DND-41 (cell line): ENCODE measurements around the gene COL25A1.

ENCODE experiments used
- ATAC-seq: fragments of 200-7000 bp; cut with Tn5 transposase; 3 replicates; pipeline ENCODE4 v1.9.1; 2021; ENCODE audit warnings: low read depth; ENCODE audit not compliant: insufficient read depth
- DNase-seq: peaks from one replicate; pipeline ENCODE4 v3.0.0-alpha.2; 2020
- H2AFZ ChIP-seq: 2 replicates; pipeline ENCODE4 v1.6.0; 2012; ENCODE audit warnings: low read depth, low read length
- H3K27ac ChIP-seq: 2 replicates; pipeline ENCODE4 v1.5.1; 2012; ENCODE audit warnings: low read length, inconsistent platforms
- H3K27me3 ChIP-seq: fragments of 200-600 bp; sonication (generic); 2 replicates; pipeline ENCODE4 v1.6.0; 2012; ENCODE audit warnings: low read length, mild to moderate bottlenecking, inconsistent platforms; ENCODE audit not compliant: insufficient read depth, poor library complexity
- H3K36me3 ChIP-seq: 2 replicates; pipeline ENCODE4 v1.5.1; 2012; ENCODE audit warnings: low read length, inconsistent platforms; ENCODE audit not compliant: insufficient read depth
- H3K4me1 ChIP-seq: 2 replicates; pipeline ENCODE4 v1.5.1; 2012; ENCODE audit warnings: mild to moderate bottlenecking, low read length; ENCODE audit not compliant: insufficient read depth
- H3K4me2 ChIP-seq: 2 replicates; pipeline ENCODE4 v1.6.0; 2012; ENCODE audit warnings: mild to moderate bottlenecking, moderate library complexity, low read length, inconsistent platforms; ENCODE audit not compliant: insufficient read depth
- H3K4me3 ChIP-seq, 2 experiments: fragments of 200-600 bp in 1 of 2; shearing (Covaris generic) in 1 of 2; 2 replicates each; pipeline ENCODE4 v1.5.1; 2012 to 2016; ENCODE audit warnings: inconsistent platforms in 2 of 2, low read length in 2 of 2, mild to moderate bottlenecking in 2 of 2, low read depth in 1 of 2, moderate library complexity in 1 of 2
- H3K79me2 ChIP-seq: 2 replicates; pipeline ENCODE4 v1.6.0; 2012; ENCODE audit warnings: low read length, inconsistent platforms; ENCODE audit not compliant: insufficient read depth
- H3K9ac ChIP-seq: 2 replicates; pipeline ENCODE4 v1.6.0; 2012; ENCODE audit warnings: low read depth, mild to moderate bottlenecking, inconsistent platforms, low read length, moderate library complexity
- H3K9me3 ChIP-seq: 2 replicates; pipeline ENCODE4 v1.5.1; 2012; ENCODE audit warnings: low read length, moderate library complexity, mild to moderate bottlenecking, inconsistent platforms; ENCODE audit not compliant: insufficient read depth, severe bottlenecking
- H4K20me1 ChIP-seq: 2 replicates; pipeline ENCODE4 v1.6.0; 2012; ENCODE audit warnings: low read length; ENCODE audit not compliant: insufficient read depth
- EZH2 ChIP-seq: IDR thresholded peaks from 3 replicates; pipeline ENCODE4 v1.6.1; 2012; ENCODE audit warnings: borderline replicate concordance, low read depth, mild to moderate bottlenecking, moderate library complexity, low read length, inconsistent platforms; ENCODE audit not compliant: severe bottlenecking
- TF ChIP-seq, protein P1 (sequence below): IDR thresholded peaks from 2 replicates; pipeline ENCODE4 v1.5.1; 2012; ENCODE audit warnings: borderline replicate concordance, low read length, moderate library complexity, mild to moderate bottlenecking; ENCODE audit not compliant: poor library complexity, severe bottlenecking; ENCODE audit errors: extremely low read depth

COL25A1 gene

DNA sequence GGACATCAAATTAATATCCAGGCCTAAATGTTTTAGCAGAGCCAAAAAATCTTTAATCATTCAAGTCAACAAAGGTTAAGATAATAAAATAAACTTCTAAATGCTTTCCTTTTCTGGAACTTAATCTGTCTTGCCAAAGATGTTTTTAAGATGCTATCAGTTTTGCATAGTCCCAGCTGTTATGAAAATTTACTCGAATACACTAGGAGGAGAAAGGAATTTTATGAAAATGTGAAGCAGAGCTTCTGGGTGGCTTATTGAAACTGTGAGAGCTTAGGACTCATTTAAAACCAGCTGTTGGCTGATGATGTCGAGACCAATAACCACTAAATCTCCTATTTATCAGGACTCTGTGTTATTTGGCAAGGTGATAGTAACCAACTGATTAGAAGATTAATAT is 337.4 kb downstream of the COL25A1 start:
- DNase-seq (no peak), ATAC-seq (no peak)
- Histone ChIP-seq H2AFZ (no peak overlapping the region), H3K4me1 (no peaks in the 10 kb centered on the region), H3K27me3 (no peaks in the 10 kb centered on the region), H4K20me1 (no peaks in the 10 kb centered on the region), H3K4me2 (no peak overlapping the region), H3K36me3 (no peaks in the 10 kb centered on the region), H3K9ac (no peak overlapping the region), H3K27ac (no peak overlapping the region), H3K79me2 (no peaks in the 10 kb centered on the region), H3K4me3 (no peak overlapping the region), H3K9me3 (no peaks in the 10 kb centered on the region)
- no peak for TF ChIP-seq EZH2
- TF ChIP-seq, protein P1, sequence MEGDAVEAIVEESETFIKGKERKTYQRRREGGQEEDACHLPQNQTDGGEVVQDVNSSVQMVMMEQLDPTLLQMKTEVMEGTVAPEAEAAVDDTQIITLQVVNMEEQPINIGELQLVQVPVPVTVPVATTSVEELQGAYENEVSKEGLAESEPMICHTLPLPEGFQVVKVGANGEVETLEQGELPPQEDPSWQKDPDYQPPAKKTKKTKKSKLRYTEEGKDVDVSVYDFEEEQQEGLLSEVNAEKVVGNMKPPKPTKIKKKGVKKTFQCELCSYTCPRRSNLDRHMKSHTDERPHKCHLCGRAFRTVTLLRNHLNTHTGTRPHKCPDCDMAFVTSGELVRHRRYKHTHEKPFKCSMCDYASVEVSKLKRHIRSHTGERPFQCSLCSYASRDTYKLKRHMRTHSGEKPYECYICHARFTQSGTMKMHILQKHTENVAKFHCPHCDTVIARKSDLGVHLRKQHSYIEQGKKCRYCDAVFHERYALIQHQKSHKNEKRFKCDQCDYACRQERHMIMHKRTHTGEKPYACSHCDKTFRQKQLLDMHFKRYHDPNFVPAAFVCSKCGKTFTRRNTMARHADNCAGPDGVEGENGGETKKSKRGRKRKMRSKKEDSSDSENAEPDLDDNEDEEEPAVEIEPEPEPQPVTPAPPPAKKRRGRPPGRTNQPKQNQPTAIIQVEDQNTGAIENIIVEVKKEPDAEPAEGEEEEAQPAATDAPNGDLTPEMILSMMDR = no peak

DNA sequence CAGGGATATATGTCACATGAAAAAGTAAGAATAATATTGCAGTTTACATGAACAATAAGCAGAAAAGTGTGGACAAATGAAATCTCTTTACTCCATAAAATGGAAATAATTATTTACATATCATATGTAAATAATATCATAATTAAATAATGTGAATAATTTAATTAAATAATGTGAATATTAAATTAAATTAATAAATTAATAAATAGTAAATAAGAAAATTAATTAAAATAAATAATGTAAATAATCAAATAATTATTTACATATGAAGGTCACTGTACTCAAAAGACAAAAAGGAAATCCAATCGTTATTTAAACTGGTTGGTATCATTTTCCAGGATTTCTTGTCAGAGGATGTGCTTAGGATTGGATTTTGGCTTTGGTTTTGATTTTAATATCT is 338.5 kb downstream of the COL25A1 start:
- no peak overlapping the region for H3K27ac ChIP-seq
- H3K4me2 ChIP-seq = no peak overlapping the region
- H4K20me1 ChIP-seq = no peaks in the 10 kb centered on the region
- H3K4me1 ChIP-seq = no peaks in the 10 kb centered on the region
- no peaks in the 10 kb centered on the region for H3K36me3 ChIP-seq
- no peaks in the 10 kb centered on the region for H3K79me2 ChIP-seq
- H3K27me3 ChIP-seq = no peaks in the 10 kb centered on the region
- H3K4me3 ChIP-seq = no peak overlapping the region
- H3K9ac ChIP-seq = no peak overlapping the region
- DNase-seq (no peak), ATAC-seq (no peak)
- no peaks in the 10 kb centered on the region for H3K9me3 ChIP-seq
- H2AFZ ChIP-seq = no peak overlapping the region
- TF ChIP-seq EZH2 = no peak
- TF ChIP-seq, protein P1 = no peak

DNA sequence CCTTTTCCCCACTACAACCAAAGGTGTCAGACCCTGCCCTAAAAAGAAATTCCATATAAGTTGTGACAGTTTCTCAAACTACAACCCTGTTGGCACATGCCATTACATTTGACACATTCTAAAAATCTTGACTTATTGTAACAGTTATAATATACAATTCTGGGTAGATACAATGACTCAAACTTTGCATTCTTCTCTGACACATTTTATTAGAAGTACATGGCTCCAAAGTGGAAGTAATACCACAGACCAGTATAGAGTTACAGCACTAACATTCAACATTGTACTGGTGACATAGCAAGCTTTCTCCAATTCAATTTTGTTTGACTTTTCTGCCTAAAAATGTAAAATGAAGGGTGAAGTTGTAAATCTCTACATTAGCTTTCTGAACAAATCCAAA is 343.0 kb downstream of the COL25A1 start:
- no peaks in the 10 kb centered on the region for H3K27me3 ChIP-seq
- H3K4me3 ChIP-seq = no peak overlapping the region
- H3K27ac ChIP-seq = no peak overlapping the region
- no peak overlapping the region for H3K9ac ChIP-seq
- no peak overlapping the region for H3K4me2 ChIP-seq
- no peaks in the 10 kb centered on the region for H3K36me3 ChIP-seq
- no peaks in the 10 kb centered on the region for H3K79me2 ChIP-seq
- H3K9me3 ChIP-seq = no peaks in the 10 kb centered on the region
- H2AFZ ChIP-seq = no peak overlapping the region
- H3K4me1 ChIP-seq = no peaks in the 10 kb centered on the region
- ATAC-seq = no peak
- TF ChIP-seq, protein P1 = no peak
- no peak for TF ChIP-seq EZH2
- no peak for DNase-seq
- H4K20me1 ChIP-seq = no peaks in the 10 kb centered on the region

DNA sequence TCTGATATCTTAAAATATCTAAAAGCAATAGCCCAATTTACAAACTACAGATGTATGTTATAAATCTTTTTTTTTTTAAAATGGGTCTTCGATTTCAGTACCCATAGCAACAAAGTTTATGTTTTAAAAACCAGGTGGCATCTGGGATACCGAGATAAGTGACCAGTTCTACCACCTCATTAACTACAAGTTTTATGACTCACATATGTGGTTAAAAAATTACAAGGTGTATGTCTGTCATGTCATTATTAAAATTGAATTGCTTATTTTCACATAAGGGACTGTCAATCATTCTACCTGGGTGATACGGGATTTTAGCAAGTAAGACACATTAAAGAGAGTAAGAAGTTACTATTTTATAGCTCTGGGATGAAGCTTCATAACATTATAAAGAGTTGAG is 347.6 kb downstream of the COL25A1 start:
- no peak for TF ChIP-seq EZH2
- TF ChIP-seq, protein P1 = no peak
- ATAC-seq (no peak), DNase-seq (no peak)
- Histone ChIP-seq H3K4me2 (no peak overlapping the region), H3K9me3 (no peaks in the 10 kb centered on the region), H3K79me2 (no peaks in the 10 kb centered on the region), H3K4me3 (no peak overlapping the region), H3K27ac (no peak overlapping the region), H4K20me1 (no peaks in the 10 kb centered on the region), H2AFZ (no peak overlapping the region), H3K27me3 (no peaks in the 10 kb centered on the region), H3K36me3 (no peaks in the 10 kb centered on the region), H3K9ac (no peak overlapping the region), H3K4me1 (peaks cover 13% of the 10 kb centered on the region)
